HG03354 (cell line): Measurements from ENCODE around the gene GLI1.

Experiments used
- ATAC-seq: cut with Tn5 transposase; IDR thresholded peaks from one replicate; pipeline ENCODE4 v1.9.1; 2021; ENCODE audit warnings: mild to moderate bottlenecking; ENCODE audit not compliant: unreplicated experiment, poor library complexity, severe bottlenecking

GLI1 gene

DNA sequence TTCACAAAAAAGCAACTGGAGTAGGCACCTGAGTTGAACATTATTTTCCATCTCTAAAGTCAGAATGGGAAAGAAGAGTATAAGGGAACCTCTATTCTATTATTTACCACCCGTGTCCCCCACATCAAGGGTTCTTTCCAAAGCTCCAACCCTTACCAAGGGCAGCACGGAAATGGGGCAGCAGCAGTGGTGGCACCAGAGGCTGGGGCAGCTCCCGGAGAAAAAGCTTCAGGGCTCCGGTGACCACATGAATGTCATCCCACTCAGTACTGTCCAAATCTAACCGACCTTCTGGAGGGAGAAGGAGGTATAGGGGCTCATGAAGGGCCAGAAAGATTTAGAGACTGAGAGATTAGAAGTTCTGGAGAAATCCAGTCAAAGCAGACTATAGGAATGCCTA is 14.3 kb downstream of the GLI1 start:
- no peak for ATAC-seq

DNA sequence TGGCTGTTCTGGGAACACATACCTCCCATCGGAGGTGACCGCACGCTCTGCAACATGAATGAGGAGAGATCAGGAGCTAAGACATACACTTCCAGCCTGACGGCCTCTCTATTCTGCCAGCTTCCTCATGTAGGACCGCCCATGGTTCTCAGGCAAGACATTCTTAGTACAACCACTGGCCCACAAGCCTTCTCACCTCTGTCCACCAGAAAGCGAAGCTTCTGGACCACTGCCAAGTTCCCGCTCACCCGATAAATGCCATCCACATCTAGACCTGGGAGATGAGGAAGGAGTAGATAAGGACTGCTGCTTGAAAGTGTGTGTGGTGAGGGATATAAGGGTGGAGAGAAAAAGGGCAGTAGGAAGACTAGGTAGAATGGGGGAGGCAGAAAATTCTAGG is 14.8 kb downstream of the GLI1 start:
- no peak for ATAC-seq

DNA sequence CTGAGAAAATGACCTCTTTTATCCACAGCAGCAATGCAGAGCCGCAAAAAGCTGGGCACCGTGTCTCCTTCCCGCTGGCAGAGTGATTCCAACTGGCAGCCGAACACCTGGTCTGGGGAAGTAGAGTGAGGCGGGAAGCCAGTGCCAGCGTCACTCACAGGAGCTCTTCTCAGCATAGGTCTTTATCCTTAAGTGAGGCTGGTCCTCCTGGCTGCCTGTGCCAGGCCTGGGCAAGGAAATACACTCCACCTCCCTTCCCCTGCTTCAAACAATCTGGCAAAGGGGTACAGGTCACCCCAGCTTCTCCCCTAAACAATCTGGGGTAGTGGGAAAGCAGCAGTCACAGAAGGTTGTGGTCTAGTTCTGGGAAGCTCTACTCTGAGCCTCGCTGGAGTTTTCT is 15.3 kb downstream of the GLI1 start:
- ATAC-seq, result no peak

DNA sequence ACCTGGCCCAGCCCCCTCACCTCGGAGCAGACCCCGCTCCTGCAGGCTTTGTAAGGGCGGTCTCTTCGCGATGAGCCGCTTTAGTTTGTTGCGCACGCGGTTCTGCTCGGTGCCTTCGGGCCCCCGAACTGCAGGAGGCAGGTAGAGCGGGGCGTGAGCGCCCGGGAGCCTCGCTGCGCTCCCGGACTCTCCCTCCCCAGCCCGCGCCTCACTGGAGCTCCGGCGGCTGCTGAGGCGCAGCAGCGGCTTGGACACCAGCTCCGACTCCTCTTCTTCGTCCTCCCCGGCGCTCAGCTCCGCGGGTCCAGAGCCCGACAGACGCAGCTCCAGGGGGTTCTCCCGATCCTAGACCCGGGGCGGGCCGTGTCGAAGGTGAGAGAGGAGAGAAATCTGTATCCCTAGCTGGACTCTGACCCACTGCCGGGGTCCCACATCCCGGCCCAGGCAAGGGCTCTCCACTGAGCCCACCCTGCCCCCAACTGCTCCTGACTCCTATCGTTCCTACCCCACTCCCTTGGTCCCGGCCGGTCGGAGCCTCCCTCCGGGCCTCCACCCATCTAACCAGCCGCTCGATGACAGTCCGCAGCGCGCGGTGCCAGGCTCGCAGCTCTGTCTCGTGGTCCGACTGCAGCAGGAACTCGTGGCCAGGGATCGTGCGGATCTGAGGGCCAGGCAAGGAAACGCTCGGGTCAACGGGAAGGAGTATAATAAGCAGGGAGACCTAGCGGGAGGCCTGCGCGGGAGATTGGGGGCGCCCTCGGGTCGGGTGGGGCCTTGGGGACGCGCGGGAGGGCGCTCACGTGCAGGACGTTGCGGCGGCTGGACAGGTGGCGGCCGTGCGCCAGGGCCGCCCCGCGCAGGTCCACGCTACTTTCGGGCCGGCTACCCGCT is 15.9 kb downstream of the GLI1 start:
- peak; percentile 13 for ATAC-seq

DNA sequence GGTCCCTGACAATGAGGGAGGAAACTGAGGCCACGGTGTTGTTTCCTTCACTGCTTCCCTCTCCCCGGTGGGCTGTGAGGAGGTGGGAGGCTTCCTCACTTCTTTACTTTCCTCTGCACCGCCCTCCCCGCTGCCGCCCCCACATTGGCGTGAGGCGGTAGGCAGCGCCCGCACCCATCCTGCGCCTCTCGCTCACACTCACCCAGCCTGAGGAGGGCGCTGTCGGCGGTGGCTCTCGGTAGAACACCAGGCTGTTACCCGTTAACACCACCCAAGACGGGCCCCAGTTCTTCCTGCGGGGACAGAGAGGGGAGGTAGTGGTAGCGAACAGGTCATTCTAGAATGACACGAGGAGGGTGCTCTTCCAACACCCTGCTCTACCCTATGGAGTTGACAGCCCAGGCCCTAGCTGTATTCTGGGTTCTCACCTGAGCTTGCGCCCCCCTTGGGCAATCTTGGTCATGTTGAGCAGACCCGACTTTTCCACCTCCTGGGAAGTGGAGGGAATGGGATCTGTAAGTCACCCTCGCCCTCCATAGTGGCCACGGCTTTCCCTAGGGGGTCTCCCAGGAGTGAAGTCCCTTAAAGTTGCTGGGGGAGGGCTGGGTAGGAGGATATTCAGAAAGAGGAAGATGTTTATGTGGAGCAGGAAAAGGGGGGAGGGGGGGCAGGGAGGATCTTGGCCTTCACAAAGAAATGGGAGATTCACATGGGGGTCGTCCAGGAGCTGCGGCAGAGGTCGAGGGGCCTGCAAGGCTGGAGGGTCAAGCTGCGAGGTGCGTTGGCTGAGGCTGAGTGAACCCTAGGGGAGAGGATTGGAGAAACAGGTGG is 16.8 kb downstream of the GLI1 start:
- peak; percentile 42 for ATAC-seq

DNA sequence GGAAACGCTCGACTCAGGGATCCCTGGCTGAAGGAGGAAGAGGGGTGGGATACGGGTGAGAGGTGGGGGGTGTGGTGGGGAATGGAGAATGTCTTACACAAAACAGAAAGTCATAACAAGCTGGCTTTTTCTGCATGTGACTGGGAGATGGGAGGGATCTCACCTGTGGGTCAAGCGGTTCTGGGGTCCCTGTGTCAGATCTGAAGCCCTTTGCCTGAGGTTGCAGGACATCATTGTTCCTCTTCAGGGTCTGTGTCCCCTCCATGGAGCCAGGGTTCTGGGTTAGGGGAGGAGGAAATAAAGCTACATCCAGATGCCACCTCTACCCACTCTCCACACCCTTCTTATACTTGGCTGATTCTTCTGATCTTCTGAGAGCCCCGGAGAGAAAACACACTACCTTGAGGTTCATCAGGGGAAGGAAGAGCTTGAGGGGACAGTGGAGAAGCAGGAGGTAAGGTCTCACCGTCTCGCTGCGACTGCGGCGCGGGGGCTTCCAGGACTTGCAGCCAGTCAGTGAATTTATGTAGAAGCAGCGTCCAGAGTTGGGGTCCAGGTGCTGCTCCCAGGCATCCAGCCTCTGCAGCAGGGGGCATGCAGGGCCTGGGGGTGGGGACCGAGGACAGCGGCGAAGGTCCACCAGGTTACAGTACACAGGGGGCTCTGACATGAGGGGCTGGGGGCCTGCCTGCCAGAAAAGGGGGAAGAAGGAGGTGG is 17.6 kb downstream of the GLI1 start:
- no peak for ATAC-seq

DNA sequence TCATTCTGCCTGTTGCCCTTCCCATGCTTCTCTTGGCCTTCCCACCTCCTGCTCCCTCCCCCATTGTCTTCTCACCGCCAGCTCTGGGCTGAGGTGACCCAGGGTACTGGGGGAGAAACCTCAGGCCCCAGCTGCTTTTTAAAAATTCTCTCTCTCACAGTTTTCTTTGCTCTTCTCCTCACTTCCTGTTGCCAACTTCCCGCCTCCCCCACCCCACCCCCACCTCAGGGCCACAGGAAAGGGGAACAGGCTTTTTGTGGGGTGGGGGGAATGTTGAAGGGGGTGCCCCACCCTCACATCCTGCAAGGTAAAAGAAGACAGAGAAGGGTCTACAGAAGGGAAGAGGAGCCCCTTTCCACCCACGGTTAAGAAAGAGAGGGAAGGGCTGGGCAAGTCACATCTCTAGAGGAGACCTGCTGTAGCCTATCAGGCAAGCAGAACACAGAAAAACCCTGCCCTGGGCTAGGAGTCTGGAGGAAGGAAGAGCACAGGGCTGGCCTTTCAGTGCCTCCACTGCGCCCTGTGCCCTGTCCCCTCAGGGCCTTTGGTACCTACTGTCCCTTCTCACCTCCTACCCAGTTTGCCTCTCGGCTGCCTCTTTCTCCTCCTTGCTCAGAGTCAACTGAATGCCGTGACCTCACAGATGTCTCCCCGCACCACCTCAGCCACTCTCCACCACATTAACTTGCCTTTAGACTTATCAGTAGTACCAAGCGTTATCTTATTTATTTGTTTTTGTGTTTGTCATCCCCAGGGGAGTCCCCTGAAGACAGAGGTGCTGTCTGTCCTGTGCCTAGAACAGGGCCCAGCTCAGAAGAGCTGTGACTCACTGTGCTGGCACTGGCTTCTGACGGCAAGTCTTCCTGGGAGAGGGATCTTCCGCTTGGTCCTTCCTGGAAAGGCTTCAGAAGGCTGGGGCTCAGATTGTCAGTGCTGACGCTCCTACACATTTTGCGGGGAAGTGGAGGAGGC is 18.4 kb downstream of the GLI1 start:
- peak; percentile 38 for ATAC-seq

DNA sequence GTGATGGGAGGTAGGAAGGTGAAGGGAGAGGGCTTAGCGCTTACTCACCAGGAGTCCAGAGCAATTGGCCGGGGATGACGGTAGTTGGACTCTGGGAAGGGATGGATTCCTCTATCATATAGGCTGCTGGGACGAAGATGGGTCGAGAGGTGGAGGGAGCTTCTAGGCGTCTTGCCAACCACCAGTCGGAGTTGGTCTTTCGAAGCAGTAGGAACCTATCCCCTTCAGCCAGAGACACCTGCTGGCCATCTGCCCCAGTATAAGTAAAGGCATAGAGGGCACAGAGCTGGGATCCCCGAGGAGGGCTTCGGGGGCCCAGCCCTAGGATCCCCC is 19.4 kb downstream of the GLI1 start:
- no peak for ATAC-seq

DNA sequence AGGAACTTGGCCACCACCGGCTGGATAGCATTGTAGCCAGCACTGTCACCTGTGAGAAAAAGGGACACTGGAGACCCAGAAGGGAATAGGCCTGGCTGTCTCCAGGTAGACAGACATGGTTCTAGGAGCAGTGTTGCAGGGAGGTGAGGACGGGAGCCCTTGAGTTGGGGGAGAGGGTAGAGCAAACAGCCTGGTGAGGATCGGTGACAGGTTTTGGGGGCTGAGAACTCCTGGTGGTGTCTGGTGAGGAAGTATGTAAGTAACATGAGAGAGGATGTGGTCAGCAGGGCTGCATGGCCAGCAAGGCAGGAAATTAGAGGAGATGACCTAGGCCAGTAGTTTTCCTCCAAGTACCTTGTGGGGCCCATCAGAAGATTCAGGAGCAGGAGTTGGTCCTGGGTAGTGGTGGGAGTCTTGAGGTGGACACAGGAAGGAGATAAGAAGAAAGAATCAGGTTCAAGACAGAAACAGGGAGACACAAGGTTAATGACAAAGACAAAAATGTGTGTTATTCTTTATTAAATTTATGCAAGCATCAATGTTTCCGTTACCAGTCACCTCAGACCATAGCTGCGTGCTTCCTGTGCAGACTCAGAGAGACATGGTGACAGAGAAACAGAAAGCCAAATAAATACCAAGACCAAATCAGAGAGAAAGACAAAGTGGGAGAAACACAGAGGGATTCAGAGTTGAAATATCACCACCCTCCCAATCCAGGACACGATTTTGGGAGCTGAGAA is 20.0 kb downstream of the GLI1 start, which contains the start of gene ARHGAP9:
TSS of gene ARHGAP9 (minus strand) at position 491 of the 740 bp plus-strand sequence. CDS start at position 31, 460 bp downstream.
- peak; percentile 57 for ATAC-seq

DNA sequence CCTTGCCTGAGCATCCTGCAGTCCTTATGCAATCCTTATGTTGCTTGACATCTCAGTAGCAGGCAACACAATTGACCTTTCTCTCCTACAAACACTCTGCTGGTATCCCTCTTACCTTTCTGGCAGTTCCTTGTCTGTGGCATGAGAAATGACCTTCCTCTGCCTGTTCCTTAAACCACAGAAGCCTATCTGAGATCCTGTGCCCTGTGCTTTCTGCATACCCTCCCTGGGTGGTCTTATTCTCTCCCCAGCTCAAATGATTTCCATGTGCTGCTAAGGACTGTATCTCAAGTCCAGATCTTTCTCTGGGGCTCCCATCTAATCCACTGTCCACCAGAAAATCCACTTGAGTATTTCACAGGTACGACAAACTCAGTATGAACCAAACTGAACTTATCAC is 22.1 kb downstream of the GLI1 start:
- no peak for ATAC-seq

DNA sequence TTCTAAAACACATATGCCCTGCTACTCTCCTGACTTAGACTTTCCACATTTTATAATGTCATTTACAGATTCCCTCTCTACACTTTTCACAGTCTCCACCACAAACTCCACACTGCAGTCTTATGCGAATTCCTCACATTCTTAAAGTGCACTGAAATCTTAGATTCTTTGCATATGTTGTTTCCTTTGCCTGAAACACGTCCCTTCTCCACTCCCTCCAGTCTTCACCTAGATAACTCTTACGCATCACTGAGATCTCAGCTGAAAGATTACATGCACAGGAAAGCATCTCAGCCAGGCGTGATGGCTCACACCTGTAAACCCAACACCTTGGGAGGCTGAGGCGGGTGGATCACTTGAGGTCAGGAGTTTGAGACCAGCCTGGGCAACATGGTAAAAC is 23.9 kb downstream of the GLI1 start:
- ATAC-seq, result no peak

DNA sequence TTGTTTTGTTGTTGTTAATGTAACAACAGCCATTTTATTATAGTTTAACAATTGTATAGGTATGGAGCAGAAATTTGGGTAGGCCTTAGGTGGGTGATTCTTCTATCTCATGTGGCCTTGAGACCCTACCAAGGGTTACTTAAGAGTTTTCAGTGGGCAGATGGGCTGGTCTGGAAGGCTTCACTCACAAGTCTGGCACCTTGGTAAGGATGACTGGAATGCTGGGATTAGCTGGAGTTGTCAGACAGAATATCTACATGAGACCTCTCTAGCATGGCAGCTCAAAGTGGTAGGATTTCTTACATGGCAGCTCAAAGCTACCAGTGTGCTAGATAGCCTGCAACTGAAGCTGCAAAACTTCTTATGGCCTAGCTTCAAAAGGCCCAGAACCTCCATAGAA is 26.1 kb downstream of the GLI1 start:
- ATAC-seq, result no peak

DNA sequence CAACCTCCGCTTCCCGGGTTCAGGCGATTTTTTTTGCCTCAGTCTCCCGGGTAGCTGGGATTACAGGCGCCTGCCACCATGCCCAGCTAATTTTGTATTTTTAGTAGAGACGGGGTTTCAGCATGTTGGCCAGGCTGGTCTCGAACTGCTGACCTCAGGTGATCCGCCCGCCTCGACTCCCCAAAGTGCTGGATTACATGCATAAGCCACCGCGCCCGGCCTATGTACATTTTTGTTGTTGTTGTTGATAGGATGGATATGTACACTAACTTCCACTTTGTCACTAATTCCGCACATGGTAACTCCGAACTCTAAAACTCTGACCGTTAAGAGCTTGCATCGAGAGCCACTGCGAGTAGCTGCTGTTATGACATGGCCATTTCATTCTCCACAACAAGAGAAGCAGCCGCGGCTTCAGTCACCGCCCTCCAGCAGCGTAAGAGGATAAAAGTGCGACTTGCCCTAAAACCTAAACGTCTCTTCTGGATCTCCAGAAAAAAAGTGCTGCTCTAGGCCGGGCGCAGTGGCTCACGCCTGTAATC is 27.5 kb downstream of the GLI1 start:
- ATAC-seq, result no peak

DNA sequence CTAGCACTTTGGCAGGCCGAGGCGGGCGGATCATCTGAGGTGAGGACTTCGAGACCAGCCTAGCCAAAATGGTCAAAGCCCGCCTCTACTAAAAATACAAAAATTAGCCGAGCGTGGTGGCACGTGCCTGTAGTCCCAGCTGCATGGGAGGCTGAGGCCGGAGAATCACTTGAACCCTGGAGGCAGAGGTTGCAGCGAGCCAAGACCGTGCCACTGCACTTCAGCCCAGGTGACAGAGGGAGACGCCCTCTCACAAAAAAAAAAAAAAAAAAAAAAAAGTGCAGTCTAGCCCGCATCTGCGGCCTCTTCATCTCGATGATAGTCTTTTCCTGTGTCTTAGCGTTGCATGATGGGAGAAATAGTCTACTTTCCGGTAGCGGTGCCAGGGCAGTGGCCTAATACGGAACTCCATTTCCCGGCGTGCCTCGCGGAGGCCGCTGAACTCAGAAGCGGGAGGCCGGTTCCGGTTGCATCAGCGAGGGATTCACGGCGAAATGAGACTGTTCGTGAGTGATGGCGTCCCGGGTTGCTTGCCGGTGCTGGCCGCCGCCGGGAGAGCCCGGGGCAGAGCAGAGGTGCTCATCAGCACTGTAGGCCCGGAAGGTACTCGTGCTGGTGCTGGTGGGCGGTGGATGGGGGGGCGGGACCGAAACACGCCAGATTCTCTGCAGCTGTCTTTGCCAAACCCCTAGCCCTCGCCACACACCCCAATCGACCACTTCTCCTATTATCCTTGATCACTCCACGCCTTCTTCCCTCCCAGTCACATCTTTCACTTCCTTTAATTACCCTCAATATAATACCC is 28.2 kb downstream of the GLI1 start, which contains the start of gene MARS1:
TSS of gene MARS1 (plus strand) at position 472 of the 805 bp plus-strand sequence. CDS start at position 495, 23 bp downstream.
- ATAC-seq, result peak; percentile 97

DNA sequence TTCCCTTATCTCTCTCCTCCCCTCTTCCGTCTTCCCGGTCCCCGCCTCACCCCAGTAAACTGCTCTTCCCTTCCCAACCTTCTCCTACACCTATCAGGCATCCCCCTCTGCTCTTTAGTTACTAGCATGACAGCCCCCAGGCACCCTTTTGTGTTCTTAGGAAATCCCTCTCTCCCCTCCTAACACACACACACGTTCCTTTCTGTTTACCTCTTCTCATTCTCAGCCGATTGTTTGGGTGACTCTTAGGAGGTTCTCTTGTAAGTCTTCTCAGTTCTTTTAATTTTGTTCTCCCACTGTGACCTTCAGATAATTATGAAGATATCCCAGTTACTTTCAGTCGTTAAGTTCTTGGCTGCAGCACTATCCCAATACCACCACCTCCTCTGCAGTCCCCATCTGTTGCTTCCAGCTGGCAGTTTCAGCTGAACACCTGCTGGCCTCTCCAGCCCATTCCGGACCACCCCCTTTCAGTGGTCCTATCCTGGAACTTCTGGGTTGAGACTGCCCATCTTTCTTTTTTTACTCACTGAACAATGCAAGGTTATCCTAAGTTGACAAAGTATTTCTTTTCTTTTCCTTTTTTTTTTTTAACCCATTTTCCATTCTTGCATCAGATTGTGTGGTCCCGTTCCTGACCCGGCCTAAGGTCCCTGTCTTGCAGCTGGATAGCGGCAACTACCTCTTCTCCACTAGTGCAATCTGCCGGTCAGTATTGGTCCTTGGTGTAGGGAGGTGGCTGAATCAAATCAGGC is 29.0 kb downstream of the GLI1 start:
- no peak for ATAC-seq

DNA sequence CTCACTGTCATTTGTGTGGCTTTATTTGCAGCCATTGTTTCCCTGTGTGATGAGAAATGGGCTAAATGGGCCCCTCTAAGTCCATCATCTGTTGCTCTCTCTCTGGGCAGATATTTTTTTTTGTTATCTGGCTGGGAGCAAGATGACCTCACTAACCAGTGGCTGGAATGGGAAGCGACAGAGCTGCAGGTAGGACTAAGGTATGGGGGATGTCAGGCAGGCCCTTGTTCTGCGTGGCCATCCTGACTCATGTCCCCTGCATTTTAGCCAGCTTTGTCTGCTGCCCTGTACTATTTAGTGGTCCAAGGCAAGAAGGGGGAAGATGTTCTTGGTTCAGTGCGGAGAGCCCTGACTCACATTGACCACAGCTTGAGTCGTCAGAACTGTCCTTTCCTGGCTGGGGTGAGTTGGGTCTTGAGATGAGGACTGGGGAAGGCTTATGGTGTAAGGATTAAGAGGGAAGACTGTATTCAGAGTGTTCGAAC is 29.6 kb downstream of the GLI1 start:
- ATAC-seq, result no peak

DNA sequence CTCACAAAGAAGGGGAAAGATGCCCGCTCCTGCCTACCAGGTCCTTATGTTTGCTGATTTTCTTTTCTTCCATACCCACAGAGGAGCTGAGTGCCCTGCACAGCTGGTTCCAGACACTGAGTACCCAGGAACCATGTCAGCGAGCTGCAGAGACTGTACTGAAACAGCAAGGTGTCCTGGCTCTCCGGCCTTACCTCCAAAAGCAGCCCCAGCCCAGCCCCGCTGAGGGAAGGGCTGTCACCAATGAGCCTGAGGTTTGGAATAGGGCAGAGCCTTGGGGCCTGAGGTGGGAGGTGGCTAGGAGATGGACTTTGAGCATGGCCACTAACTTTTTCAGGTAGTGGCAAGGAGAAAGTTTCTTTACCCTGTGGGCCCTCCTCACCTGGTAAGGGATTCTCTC is 30.5 kb downstream of the GLI1 start:
- ATAC-seq, result no peak
